Neural crest cell (in vitro differentiated cells): ENCODE data around the gene FAM219A. TPM values are rescaled to one million over a fixed set of nuclear protein-coding genes. Genes with fewer than 3 reads are reported as not detected.

Experiments
- DNase-seq: peaks from one replicate; pipeline ENCODE4 v3.0.0; 2021; ENCODE audit warnings: low read depth, mixed read lengths, low spot score
- H3K27ac Mint-ChIP-seq: one replicate; pipeline ENCODE4 v1.8.0; 2021; ENCODE audit warnings: mild to moderate bottlenecking, mixed read lengths; ENCODE audit not compliant: unreplicated experiment
- H3K27me3 Mint-ChIP-seq: 2 replicates; pipeline ENCODE4 v1.8.0; 2021; ENCODE audit warnings: low read depth, mild to moderate bottlenecking, mixed read lengths
- H3K36me3 Mint-ChIP-seq: 2 replicates; pipeline ENCODE4 v1.8.0; 2021; ENCODE audit warnings: low read depth, mild to moderate bottlenecking, mixed read lengths
- H3K4me1 Mint-ChIP-seq: 2 replicates; pipeline ENCODE4 v1.8.0; 2021; ENCODE audit warnings: mixed read lengths
- H3K4me3 Mint-ChIP-seq: one replicate; pipeline ENCODE4 v1.8.0; 2021; ENCODE audit warnings: mild to moderate bottlenecking, mixed read lengths
- H3K9me3 Mint-ChIP-seq: 2 replicates; pipeline ENCODE4 v1.8.0; 2021; ENCODE audit warnings: mixed read lengths
- total RNA-seq: library from RNA; stranded (reverse); gene quantifications from 2 replicates; pipeline ENCODE4 v1.2.1, GENCODE V29; 2021
- TF ChIP-seq, protein P1 (sequence below): fragments of 200-600 bp; sonication (generic); conservative IDR thresholded peaks from 2 replicates; pipeline ENCODE4 v1.5.0; 2021; ENCODE audit warnings: antibody characterized with exemption, mild to moderate bottlenecking

The FAM219A gene
- total RNA-seq, 1 donor from 2014 or later, result 20.9 TPM

DNA sequence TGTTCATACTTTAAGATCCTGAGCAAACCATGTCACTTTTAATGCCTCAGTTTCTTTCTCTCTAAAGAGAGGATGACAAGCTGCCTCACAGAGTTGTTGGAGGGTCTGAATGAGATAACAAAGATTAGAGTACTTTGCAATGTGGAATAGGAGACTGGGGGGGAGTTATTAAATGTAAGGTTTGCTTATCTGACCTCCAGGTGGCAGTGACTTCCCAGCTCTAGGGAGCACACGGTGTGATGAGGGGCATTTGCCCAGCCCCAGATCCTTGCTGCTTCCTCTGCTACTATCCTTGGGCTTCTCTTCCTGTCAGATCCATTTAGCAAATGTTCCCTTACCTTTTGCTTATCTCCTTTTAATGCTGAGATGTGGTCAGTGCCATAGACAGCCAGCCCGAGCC is 33.7 kb upstream of the FAM219A start:
- DNase-seq, result no peak
- Mint-ChIP-seq H3K4me1 (no peaks in the 10 kb centered on the region), H3K36me3 (no peaks in the 10 kb centered on the region), H3K4me3 (no peak overlapping the region), H3K9me3 (no peaks in the 10 kb centered on the region), H3K27ac (no peak overlapping the region), H3K27me3 (peaks cover 27% of the 10 kb centered on the region)
- TF ChIP-seq, protein P1, sequence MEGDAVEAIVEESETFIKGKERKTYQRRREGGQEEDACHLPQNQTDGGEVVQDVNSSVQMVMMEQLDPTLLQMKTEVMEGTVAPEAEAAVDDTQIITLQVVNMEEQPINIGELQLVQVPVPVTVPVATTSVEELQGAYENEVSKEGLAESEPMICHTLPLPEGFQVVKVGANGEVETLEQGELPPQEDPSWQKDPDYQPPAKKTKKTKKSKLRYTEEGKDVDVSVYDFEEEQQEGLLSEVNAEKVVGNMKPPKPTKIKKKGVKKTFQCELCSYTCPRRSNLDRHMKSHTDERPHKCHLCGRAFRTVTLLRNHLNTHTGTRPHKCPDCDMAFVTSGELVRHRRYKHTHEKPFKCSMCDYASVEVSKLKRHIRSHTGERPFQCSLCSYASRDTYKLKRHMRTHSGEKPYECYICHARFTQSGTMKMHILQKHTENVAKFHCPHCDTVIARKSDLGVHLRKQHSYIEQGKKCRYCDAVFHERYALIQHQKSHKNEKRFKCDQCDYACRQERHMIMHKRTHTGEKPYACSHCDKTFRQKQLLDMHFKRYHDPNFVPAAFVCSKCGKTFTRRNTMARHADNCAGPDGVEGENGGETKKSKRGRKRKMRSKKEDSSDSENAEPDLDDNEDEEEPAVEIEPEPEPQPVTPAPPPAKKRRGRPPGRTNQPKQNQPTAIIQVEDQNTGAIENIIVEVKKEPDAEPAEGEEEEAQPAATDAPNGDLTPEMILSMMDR, result no peak

DNA sequence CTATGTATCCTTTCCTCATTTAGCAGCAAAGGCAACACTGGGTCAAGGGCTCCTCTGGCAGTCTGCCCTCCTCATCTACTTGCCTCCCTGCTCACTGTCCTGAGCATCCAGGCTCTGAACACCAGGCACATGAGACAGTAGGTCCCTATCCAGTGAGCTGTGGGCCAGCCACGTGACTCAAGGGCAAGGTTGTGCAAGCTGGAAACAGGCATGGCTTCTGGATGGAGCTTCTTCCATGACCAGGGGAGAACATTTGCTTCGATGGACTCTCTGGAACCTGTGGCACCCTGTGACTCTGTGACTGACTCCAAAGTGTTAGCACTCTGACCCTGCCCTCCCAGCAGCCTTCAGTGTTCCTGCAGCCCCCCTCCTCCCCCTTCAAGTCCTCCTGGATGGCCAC is 33.2 kb upstream of the FAM219A start:
- no peaks in the 10 kb centered on the region for H3K4me1 Mint-ChIP-seq
- H3K9me3 Mint-ChIP-seq, result no peaks in the 10 kb centered on the region
- H3K4me3 Mint-ChIP-seq, result no peak overlapping the region
- TF ChIP-seq, protein P1, result no peak
- H3K27me3 Mint-ChIP-seq, result peaks cover 27% of the 10 kb centered on the region
- no peaks in the 10 kb centered on the region for H3K36me3 Mint-ChIP-seq
- no peak for DNase-seq
- no peak overlapping the region for H3K27ac Mint-ChIP-seq

DNA sequence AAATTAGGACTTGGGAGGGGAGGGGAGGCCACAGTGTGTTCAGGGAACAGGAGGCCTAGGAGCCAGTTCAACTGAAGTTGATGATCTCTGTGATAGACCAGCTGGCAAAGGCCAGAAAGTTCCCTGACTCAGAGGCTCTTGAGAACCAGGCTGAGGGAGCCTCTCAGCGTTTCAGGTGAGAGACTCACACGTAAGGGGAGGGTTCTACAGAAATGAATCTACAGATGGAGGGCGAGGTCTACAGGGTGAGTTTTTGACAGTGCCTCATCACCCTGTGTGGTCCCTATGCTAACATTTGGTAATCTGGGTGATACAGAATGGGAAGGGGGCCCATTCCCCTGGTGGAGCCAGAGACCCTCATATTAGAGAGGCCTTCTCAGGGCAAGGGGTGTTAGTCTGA is 32.4 kb upstream of the FAM219A start:
- TF ChIP-seq, protein P1, result no peak
- Mint-ChIP-seq H3K4me1 (peaks cover 2% of the 10 kb centered on the region), H3K9me3 (no peaks in the 10 kb centered on the region), H3K27ac (no peak overlapping the region), H3K4me3 (no peak overlapping the region), H3K27me3 (peaks cover 27% of the 10 kb centered on the region), H3K36me3 (no peaks in the 10 kb centered on the region)
- DNase-seq, result no peak

DNA sequence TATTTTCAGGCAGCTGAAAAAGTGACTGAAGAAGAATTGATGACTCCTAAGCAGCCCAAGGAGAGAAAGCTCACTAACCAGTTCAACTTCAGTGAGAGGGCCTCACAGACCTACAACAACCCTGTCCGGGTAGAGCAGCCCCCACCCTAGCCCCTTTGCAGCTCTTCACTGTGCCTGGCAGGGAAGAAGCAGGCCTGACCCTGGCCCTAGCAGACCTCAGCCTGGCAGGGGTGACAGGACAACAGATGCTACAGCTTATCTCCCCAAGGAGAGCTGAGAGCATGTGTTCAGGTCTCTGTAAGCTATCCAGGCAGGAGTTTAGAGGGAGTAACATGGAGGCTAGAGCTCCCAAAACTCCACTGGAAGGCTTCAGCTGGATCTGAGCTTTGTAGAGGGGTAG is 32.0 kb upstream of the FAM219A start:
- TF ChIP-seq, protein P1, result no peak

DNA sequence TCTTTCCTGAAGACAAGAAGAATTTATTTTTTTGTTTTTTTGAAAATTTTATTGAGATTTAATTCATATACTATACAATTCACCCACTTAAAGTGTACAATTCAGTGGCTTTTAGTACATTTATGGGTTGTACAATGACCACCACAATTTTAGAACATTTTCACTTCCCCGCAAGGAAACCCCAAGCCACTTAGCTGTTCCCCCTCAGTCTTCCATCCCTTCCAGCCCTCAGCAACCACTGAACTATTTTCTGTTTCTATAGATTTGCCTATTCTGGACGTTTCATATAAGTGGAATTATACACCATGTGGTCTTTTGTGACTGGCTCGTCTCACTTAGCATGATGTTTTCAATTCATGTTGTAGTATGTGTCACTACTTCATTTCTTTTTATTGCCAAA is 28.2 kb upstream of the FAM219A start:
- Mint-ChIP-seq H3K9me3 (peaks cover under 1% of the 10 kb centered on the region), H3K4me3 (no peak overlapping the region), H3K27me3 (peaks cover 18% of the 10 kb centered on the region), H3K4me1 (peaks cover 12% of the 10 kb centered on the region), H3K27ac (no peak overlapping the region), H3K36me3 (no peaks in the 10 kb centered on the region)
- DNase-seq, result no peak
- TF ChIP-seq, protein P1, result no peak

More for the DNA sequence above, 32.0 kb upstream of the FAM219A start:
- Mint-ChIP-seq H3K4me3 (no peak overlapping the region), H3K4me1 (peaks cover 6% of the 10 kb centered on the region), H3K36me3 (no peaks in the 10 kb centered on the region), H3K27me3 (peaks cover 27% of the 10 kb centered on the region), H3K27ac (no peak overlapping the region), H3K9me3 (no peaks in the 10 kb centered on the region)
- no peak for DNase-seq

DNA sequence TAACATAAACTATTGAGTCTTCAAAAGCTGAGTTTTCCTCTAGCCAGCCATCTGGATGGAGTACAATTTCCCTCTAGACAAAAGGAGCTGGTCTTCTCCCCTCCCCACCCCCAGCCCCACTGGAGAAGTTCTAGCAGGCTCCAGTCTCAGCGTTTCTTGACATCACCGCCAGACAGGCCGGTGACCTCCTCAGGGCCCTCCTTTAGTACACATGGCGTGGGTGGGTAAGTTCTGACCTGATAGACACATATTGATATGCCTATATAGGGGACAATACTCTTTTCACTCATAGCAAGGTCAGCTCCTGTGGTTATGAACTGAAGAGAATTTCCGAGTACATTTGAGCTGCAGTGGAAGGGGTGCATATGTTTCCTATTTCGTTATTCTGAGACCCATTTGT is 27.5 kb upstream of the FAM219A start:
- H3K4me3 Mint-ChIP-seq, result no peak overlapping the region
- TF ChIP-seq, protein P1, result no peak

More for the DNA sequence above, 27.5 kb upstream of the FAM219A start:
- no peaks in the 10 kb centered on the region for H3K36me3 Mint-ChIP-seq
- H3K9me3 Mint-ChIP-seq, result peaks cover 3% of the 10 kb centered on the region
- DNase-seq, result no peak
- H3K27ac Mint-ChIP-seq, result no peak overlapping the region
- H3K27me3 Mint-ChIP-seq, result peaks cover 13% of the 10 kb centered on the region
- peaks cover 12% of the 10 kb centered on the region for H3K4me1 Mint-ChIP-seq
